ENCODE measurements around the gene CNN1.

CNN1 gene

GRCh38 chr19:11505504-11506100, 33.0 kb upstream of the CNN1 start, which contains the start of gene ZNF653:
Gene ZNF653 (minus strand): TSS chr19:11505839. CDS start chr19:11505786, 53 bp downstream.
- no peak for TF ChIP-seq REST (IDR thresholded peaks at IDR 0.05; ENCODE audit: insufficient read depth in 1 of 2, low read depth in 2 of 2, low read length in 2 of 2)
- TF ChIP-seq TAF1 (IDR thresholded peaks at IDR 0.05; ENCODE audit: borderline replicate concordance, insufficient read depth, low read length) = peak; percentile 68; the same call in 1 of the 2 replicates
- TF ChIP-seq POLR2AphosphoS5 (IDR thresholded peaks at IDR 0.05; ENCODE audit: low read depth, low read length) = peak; percentile 17; the same call in 1 of the 2 replicates
- TF ChIP-seq FOXP2 (optimal IDR thresholded peaks at IDR 0.05; ENCODE audit: borderline replicate concordance, extremely low read depth, extremely low read length, insufficient read depth) = peak; percentile 35
- TF ChIP-seq SIN3A (IDR thresholded peaks at IDR 0.05; ENCODE audit: borderline replicate concordance, insufficient read depth, low read length) = 0 out of 2 replicates have a peak, but pooled peaks have one; percentile 29

- TF ChIP-seq POLR2AphosphoS5 (IDR thresholded peaks at IDR 0.05; ENCODE audit: low read depth, low read length) (no peak), TAF1 (IDR thresholded peaks at IDR 0.05; ENCODE audit: borderline replicate concordance, insufficient read depth, low read length) (no peak), SIN3A (IDR thresholded peaks at IDR 0.05; ENCODE audit: borderline replicate concordance, insufficient read depth, low read length) (no peak), REST (IDR thresholded peaks at IDR 0.05; ENCODE audit: insufficient read depth in 1 of 2, low read depth in 2 of 2, low read length in 2 of 2) (no peak), FOXP2 (optimal IDR thresholded peaks at IDR 0.05; ENCODE audit: borderline replicate concordance, extremely low read depth, extremely low read length, insufficient read depth) (no peak)
Observed at GRCh38 chr19:11506101-11506555, 32.5 kb upstream of the CNN1 start.

- no peak for TF ChIP-seq SIN3A (IDR thresholded peaks at IDR 0.05; ENCODE audit: borderline replicate concordance, insufficient read depth, low read length)
Observed at GRCh38 chr19:11506967-11507366, 31.7 kb upstream of the CNN1 start.

- TF ChIP-seq SIN3A (IDR thresholded peaks at IDR 0.05; ENCODE audit: borderline replicate concordance, insufficient read depth, low read length) (no peak), REST (IDR thresholded peaks at IDR 0.05; ENCODE audit: insufficient read depth in 1 of 2, low read depth in 2 of 2, low read length in 2 of 2) (no peak), POLR2AphosphoS5 (IDR thresholded peaks at IDR 0.05; ENCODE audit: low read depth, low read length) (no peak), FOXP2 (optimal IDR thresholded peaks at IDR 0.05; ENCODE audit: borderline replicate concordance, extremely low read depth, extremely low read length, insufficient read depth) (no peak), TAF1 (IDR thresholded peaks at IDR 0.05; ENCODE audit: borderline replicate concordance, insufficient read depth, low read length) (no peak)
Observed at GRCh38 chr19:11507370-11508078, 31.1 kb upstream of the CNN1 start.

- TF ChIP-seq REST (IDR thresholded peaks at IDR 0.05; ENCODE audit: insufficient read depth in 1 of 2, low read depth in 2 of 2, low read length in 2 of 2) = no peak
- TF ChIP-seq FOXP2 (optimal IDR thresholded peaks at IDR 0.05; ENCODE audit: borderline replicate concordance, extremely low read depth, extremely low read length, insufficient read depth) = no peak
- TF ChIP-seq SIN3A (IDR thresholded peaks at IDR 0.05; ENCODE audit: borderline replicate concordance, insufficient read depth, low read length) = no peak
- TF ChIP-seq TAF1 (IDR thresholded peaks at IDR 0.05; ENCODE audit: borderline replicate concordance, insufficient read depth, low read length) = no peak
- no peak for TF ChIP-seq POLR2AphosphoS5 (IDR thresholded peaks at IDR 0.05; ENCODE audit: low read depth, low read length)
Observed at GRCh38 chr19:11510444-11510843, 28.2 kb upstream of the CNN1 start.

Measured in PFSK-1 (cell line).